GM12878 (cell line): Measurements from ENCODE around the gene SORCS2. TPM values are rescaled to one million over a fixed set of nuclear protein-coding genes. Genes with fewer than 3 reads are reported as not detected.

ENCODE experiments used
- CREM ChIP-seq: IDR thresholded peaks from 2 replicates; pipeline ENCODE4 v1.6.1; 2014; ENCODE audit warnings: antibody characterized with exemption, low read depth
- FOXM1 ChIP-seq: IDR thresholded peaks from 2 replicates; pipeline ENCODE4 v1.6.1; 2012; ENCODE audit warnings: low read depth, mild to moderate bottlenecking, inconsistent platforms, low read length, moderate library complexity
- KLF5 ChIP-seq: fragments of 450-650 bp; IDR thresholded peaks from 2 replicates; pipeline ENCODE4 v1.6.1; 2014; ENCODE audit warnings: mild to moderate bottlenecking; ENCODE audit not compliant: partially characterized antibody
- LARP7 ChIP-seq: fragments of 450-650 bp; IDR thresholded peaks from 2 replicates; pipeline ENCODE4 v1.6.1; 2017; ENCODE audit warnings: mild to moderate bottlenecking
- polyA plus RNA-seq, 11 experiments: library from polyadenylated mRNA; depleted of rRNA in 4 of 11; unstranded in 6 of 11; stranded (reverse) in 5 of 11; fragments of >200 nt; fragmentation: Nextera tagmentation in 4 of 11; fragmentation: Illumina TruSeq in 1 of 11; extraction: Ambion mirVana in 4 of 11; extraction: Trizol in 1 of 11; gene quantifications; 1 replicate in 1 of 11; 2 replicates in 10 of 11; pipeline versions ENCODE4 v1.2.1 to v1.2.3, GENCODE V29; 2011 to 2016; ENCODE audit warnings: inconsistent platforms in 2 of 11, missing spikeins in 2 of 11, low read depth in 1 of 11
- total RNA-seq, 4 experiments: library from RNA; depleted of rRNA in 3 of 4; stranded (reverse); fragments of >200 nt in 3 of 4; fragmentation: Illumina TruSeq in 1 of 4; extraction: Trizol in 1 of 4; gene quantifications; 2 replicates each; pipeline versions ENCODE4 v1.2.1 to v1.2.3, GENCODE V29; 2013 to 2021
- TF ChIP-seq, protein P1 (sequence below): IDR thresholded peaks from 2 replicates; pipeline ENCODE4 v1.6.1; 2011; ENCODE audit warnings: mild to moderate bottlenecking, low read depth, low read length, moderate library complexity; ENCODE audit not compliant: insufficient replicate concordance
- TF ChIP-seq, protein P2 (sequence below): fragments of 450-650 bp; formaldehyde crosslinking; IDR thresholded peaks from 2 replicates; pipeline ENCODE4 v1.5.0; 2022; ENCODE audit warnings: mild to moderate bottlenecking, missing genetic modification characterization
- TF ChIP-seq, protein P3 (sequence below): fragments of 450-650 bp; conservative IDR thresholded peaks from 2 replicates; pipeline ENCODE4 v1.6.1; 2017; ENCODE audit warnings: mild to moderate bottlenecking, moderate library complexity

The SORCS2 gene
- total and polyA plus RNA-seq, 10 of the 15 experiments (the other 5 are each of a cell fraction or from before 2014, with no cell fraction given), result 0.01 to 0.15 (median 0.05) TPM; not detected in 5

DNA sequence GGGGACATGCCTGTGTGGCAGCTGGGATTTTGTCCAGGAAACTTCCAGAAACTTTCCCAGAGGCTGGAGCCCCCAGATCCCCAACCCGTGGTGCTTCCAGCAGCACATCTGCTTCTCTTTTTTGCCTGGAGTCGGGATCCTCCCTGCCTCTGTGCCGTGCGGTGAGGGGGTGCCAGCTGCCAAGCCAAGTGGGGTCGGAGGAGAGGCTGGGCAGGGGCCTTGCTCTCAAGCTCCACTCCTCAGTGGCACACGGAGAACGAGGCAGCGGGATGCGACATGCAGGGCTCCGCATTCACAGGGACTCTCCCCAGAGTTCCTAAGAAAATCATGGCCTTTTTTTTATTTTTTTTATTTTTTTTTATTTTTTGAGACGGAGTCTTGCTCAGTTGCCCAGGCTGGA is 121.7 kb downstream of the SORCS2 start (continued):
- TF ChIP-seq, protein P1, sequence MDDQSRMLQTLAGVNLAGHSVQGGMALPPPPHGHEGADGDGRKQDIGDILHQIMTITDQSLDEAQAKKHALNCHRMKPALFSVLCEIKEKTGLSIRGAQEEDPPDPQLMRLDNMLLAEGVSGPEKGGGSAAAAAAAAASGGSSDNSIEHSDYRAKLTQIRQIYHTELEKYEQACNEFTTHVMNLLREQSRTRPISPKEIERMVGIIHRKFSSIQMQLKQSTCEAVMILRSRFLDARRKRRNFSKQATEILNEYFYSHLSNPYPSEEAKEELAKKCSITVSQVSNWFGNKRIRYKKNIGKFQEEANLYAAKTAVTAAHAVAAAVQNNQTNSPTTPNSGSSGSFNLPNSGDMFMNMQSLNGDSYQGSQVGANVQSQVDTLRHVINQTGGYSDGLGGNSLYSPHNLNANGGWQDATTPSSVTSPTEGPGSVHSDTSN, result no peak
- TF ChIP-seq, protein P2, sequence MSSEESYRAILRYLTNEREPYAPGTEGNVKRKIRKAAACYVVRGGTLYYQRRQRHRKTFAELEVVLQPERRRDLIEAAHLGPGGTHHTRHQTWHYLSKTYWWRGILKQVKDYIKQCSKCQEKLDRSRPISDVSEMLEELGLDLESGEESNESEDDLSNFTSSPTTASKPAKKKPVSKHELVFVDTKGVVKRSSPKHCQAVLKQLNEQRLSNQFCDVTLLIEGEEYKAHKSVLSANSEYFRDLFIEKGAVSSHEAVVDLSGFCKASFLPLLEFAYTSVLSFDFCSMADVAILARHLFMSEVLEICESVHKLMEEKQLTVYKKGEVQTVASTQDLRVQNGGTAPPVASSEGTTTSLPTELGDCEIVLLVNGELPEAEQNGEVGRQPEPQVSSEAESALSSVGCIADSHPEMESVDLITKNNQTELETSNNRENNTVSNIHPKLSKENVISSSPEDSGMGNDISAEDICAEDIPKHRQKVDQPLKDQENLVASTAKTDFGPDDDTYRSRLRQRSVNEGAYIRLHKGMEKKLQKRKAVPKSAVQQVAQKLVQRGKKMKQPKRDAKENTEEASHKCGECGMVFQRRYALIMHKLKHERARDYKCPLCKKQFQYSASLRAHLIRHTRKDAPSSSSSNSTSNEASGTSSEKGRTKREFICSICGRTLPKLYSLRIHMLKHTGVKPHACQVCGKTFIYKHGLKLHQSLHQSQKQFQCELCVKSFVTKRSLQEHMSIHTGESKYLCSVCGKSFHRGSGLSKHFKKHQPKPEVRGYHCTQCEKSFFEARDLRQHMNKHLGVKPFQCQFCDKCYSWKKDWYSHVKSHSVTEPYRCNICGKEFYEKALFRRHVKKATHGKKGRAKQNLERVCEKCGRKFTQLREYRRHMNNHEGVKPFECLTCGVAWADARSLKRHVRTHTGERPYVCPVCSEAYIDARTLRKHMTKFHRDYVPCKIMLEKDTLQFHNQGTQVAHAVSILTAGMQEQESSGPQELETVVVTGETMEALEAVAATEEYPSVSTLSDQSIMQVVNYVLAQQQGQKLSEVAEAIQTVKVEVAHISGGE (CRISPR knock-in tag), result no peak
- TF ChIP-seq LARP7 (no peak), FOXM1 (no peak), KLF5 (no peak), CREM (no peak)
- TF ChIP-seq, protein P3, sequence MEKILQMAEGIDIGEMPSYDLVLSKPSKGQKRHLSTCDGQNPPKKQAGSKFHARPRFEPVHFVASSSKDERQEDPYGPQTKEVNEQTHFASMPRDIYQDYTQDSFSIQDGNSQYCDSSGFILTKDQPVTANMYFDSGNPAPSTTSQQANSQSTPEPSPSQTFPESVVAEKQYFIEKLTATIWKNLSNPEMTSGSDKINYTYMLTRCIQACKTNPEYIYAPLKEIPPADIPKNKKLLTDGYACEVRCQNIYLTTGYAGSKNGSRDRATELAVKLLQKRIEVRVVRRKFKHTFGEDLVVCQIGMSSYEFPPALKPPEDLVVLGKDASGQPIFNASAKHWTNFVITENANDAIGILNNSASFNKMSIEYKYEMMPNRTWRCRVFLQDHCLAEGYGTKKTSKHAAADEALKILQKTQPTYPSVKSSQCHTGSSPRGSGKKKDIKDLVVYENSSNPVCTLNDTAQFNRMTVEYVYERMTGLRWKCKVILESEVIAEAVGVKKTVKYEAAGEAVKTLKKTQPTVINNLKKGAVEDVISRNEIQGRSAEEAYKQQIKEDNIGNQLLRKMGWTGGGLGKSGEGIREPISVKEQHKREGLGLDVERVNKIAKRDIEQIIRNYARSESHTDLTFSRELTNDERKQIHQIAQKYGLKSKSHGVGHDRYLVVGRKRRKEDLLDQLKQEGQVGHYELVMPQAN, result no peak
- TF ChIP-seq, all 136 proteins: peak for 0
